AG09309 (cell line): ENCODE results near the gene PLD2.

ENCODE experiments used
- DNase-seq: peaks from one replicate; pipeline ENCODE4 v3.0.0-alpha.2; 2010; ENCODE audit warnings: low read depth
- H3K4me3 ChIP-seq: 2 replicates; pipeline ENCODE4 v1.5.1; 2011; ENCODE audit warnings: mild to moderate bottlenecking, low read depth, low read length, moderate library complexity; ENCODE audit not compliant: control insufficient read depth
- TF ChIP-seq, protein P1 (sequence below): IDR thresholded peaks from 2 replicates; pipeline ENCODE4 v1.5.1; 2011; ENCODE audit warnings: mild to moderate bottlenecking, low read depth, low read length, inconsistent platforms; ENCODE audit not compliant: insufficient read depth, control insufficient read depth; ENCODE audit errors: missing control alignments

The PLD2 gene

DNA sequence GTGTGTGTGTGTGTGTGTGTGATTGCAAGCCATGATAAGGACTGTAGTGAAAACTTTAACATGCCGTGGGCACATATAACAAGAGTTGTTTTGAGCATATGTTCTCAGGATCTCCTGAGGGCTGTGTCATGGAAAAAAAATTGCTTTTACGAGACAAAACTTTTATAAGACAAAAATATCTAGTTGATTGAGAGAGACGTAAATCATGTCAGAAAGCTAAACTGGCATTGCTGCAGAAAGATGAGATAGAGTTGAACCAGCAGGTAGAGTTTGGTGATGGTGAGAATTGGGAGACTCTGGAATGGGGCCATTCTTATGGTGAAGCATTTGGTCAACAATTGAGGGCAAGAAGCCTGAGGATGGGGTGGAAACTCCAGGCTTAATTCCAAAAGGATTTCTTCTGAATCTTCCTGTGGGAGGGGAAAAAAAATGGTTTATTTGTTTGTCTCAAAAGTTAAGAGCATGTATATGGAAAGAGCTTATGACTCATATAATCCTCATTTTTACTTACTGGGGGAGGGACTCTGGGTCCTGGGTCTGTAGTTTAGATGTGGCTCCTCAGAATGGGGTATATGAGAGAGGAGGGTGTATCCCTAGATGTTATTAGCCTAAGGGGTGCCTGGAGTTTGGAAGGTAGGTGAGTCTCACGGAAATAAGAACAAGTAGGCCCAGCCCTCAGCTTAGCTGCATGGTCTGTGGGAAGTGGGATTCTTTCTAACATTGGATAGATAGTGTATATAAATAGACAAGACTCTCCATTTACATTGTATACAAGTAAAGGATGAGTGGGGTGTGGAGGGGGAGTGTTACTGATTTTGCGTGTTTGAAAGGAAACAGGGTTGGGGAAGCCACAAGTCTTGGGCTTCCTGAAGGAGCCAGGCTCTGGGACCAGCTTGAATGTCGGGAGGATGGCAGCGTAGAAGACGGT is 33.3 kb downstream of the PLD2 start:
- TF ChIP-seq, protein P1, sequence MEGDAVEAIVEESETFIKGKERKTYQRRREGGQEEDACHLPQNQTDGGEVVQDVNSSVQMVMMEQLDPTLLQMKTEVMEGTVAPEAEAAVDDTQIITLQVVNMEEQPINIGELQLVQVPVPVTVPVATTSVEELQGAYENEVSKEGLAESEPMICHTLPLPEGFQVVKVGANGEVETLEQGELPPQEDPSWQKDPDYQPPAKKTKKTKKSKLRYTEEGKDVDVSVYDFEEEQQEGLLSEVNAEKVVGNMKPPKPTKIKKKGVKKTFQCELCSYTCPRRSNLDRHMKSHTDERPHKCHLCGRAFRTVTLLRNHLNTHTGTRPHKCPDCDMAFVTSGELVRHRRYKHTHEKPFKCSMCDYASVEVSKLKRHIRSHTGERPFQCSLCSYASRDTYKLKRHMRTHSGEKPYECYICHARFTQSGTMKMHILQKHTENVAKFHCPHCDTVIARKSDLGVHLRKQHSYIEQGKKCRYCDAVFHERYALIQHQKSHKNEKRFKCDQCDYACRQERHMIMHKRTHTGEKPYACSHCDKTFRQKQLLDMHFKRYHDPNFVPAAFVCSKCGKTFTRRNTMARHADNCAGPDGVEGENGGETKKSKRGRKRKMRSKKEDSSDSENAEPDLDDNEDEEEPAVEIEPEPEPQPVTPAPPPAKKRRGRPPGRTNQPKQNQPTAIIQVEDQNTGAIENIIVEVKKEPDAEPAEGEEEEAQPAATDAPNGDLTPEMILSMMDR, result no peak
- no peak for DNase-seq

DNA sequence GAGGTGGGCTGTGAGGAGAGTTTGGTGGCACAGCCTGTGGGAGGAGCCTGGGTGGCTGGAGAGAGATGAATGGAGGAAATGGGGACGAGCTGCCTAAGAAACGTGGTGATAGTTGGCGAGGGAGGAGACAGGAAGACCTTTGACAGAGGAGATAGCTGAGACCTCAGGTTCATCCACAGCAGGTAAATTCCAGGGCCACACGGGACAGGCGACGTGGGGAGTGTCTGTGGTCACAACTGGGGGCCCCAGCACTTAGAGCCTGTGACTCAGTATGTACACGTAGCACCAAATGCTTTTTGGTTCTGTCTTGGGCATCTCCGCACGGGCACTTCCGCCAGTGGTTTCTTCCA is 33.9 kb downstream of the PLD2 start:
- no peak for DNase-seq
- TF ChIP-seq, protein P1, result no peak
- H3K4me3 ChIP-seq, result no peak overlapping the region

More for the DNA sequence above, 33.3 kb downstream of the PLD2 start:
- no peak overlapping the region for H3K4me3 ChIP-seq

DNA sequence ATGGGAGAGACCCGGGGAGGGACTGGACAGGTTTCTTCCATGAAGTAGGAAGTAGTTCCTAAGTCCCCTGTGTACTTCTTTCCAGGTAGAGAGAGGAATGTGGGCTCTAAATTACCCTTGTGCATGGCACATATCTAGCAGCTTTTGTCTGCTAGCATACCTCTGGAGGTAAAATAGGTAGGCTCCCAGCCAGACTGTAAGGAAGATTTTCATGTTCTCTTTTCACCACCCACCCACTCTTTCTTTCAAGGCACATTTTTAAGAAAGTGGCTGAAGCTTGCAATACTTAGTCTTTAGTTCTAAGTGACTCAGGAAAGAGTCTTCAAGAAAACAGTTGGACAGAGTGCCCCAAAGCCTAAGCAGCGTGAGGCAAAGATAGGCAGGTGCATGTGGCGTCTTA is 35.4 kb downstream of the PLD2 start:
- no peak overlapping the region for H3K4me3 ChIP-seq
- DNase-seq, result no peak
- TF ChIP-seq, protein P1, result no peak

DNA sequence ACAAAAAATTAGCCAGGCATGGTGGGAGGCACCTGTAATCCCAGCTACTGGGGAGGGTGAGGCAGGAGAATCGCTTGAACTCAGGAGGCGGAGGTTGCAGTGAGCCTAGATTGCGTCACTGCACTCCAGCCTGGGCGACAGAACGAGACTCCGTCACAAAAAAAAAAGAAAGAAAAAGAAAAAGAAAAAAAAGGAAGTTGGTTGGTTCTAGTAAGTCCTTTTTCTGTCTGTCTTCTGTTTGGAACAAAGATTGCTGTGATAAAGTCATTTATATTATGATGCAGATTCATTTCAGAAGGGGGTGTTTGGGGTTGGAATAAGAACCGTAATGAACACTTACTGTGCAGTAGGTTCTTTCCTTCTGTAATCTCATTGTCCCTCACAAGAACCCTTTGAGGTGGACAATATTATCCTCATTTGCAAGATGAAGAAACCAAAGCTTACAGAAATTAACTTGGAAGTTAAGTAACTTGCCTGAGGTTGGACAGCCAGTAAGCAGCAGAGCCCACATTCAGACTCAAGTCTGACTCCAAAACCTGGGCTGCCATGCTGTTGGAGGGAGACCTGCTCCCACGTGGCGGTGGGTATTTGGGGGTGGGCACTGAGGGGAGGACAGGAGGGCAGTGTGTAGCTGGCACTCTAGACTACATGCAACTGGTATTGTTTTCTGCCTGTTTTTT is 36.5 kb downstream of the PLD2 start:
- no peak overlapping the region for H3K4me3 ChIP-seq
- DNase-seq, result no peak
- TF ChIP-seq, protein P1, result no peak

DNA sequence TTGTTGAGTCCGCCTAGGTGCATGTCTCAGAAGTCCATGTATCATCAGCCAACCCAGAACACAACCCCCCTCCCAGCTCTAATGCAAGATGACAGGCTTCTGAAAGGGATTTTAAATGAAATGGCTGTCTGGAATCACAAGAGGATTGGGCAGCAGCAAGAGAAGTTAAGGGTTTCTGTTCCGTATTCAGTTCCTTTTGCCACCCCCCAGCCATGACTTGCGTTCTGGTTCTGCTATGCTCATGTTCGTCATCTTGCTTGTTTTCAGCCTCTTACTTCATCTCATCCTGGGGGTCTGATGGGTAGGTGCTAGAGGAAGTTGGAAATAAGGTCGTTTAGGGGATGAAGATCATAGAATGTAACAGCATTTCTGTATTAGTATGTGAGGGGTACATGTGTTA is 38.2 kb downstream of the PLD2 start:
- DNase-seq, result no peak
- TF ChIP-seq, protein P1, result no peak
- no peak overlapping the region for H3K4me3 ChIP-seq

DNA sequence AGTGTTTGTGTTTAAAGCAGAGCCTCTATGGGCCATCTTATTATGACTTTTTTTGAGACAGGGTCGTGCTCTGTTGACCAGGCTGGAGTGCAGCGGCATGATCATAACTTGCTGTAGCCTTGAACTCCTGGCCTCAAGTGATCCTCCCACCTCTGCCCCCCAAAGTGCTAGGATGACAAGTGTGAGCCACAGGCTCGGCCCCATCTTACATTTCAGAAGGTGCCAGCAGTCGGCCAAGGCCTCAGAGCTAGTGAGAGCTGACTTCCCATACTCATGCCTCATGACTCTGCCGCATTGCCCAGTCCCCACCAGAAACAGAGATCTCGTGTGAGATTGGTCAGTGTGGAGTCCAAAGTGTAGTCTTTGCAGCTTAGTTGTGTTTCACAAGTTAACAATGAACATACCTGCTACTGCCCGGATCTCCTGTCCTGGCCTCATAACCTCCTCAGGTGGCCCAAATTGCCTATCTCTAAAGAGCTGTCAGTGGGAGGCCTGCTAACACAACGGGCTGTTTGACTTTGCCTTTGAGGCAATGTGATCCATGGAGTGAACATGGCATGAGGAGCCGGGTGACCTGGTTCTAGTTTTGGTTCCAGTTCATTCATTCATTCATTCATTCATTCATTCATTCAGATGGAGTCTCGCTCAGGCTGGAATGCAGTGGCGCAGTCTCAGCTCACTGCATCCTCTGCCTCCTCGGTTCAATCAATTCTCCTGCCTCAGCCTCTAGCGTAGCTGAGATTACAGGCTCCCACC is 39.9 kb downstream of the PLD2 start:
- no peak overlapping the region for H3K4me3 ChIP-seq
- TF ChIP-seq, protein P1, result no peak
- no peak for DNase-seq
